Pulmonary artery endothelial cell (primary cell): ENCODE measurements around the gene QRFP. TPM values are rescaled to one million over a fixed set of nuclear protein-coding genes. Genes with fewer than 3 reads are reported as not detected.

Experiments used
- DNase-seq: peaks from one replicate; pipeline ENCODE4 v3.0.0-alpha.2; 2011; ENCODE audit warnings: low read depth, low spot score
- total RNA-seq: library from RNA; depleted of rRNA; stranded (reverse); fragments of >200 nt; gene quantifications from 2 replicates; pipeline ENCODE4 v1.2.3, GENCODE V29; 2014

Gene QRFP
- total RNA-seq, 1 donor from 2014 or later = not detected

- no peak for DNase-seq
Measured at GRCh38 chr9:130904070-130905044, 7.7 kb upstream of the QRFP start.

GRCh38 chr9:130903194-130904069, 6.8 kb upstream of the QRFP start:
- DNase-seq = no peak

GRCh38 chr9:130902204-130903185, 5.9 kb upstream of the QRFP start:
- no peak for DNase-seq

- DNase-seq = no peak
Measured at GRCh38 chr9:130901498-130902203, 5.0 kb upstream of the QRFP start.

- DNase-seq = no peak
Measured at GRCh38 chr9:130900701-130901497, 4.3 kb upstream of the QRFP start.

- DNase-seq = no peak
Measured at GRCh38 chr9:130899051-130899748, 2.6 kb upstream of the QRFP start.

- no peak for DNase-seq
Measured at GRCh38 chr9:130898552-130898852, 1.9 kb upstream of the QRFP start.

GRCh38 chr9:130897848-130898551, 1.4 kb upstream of the QRFP start:
- no peak for DNase-seq

- no peak for DNase-seq
Measured at GRCh38 chr9:130897105-130897751, 616 bp upstream of the QRFP start.

- DNase-seq = no peak
Measured at GRCh38 chr9:130895481-130896232, 955 bp downstream of the QRFP start.

GRCh38 chr9:130895038-130895437, 1.6 kb downstream of the QRFP start:
- DNase-seq = no peak

- no peak for DNase-seq
Measured at GRCh38 chr9:130894546-130894945, 2.1 kb downstream of the QRFP start.

- no peak for DNase-seq
Measured at GRCh38 chr9:130893341-130894101, 3.1 kb downstream of the QRFP start.

GRCh38 chr9:130892477-130893304, 3.9 kb downstream of the QRFP start:
- no peak for DNase-seq

- DNase-seq = no peak
Measured at GRCh38 chr9:130891688-130892476, 4.7 kb downstream of the QRFP start.
